ENCODE data around the gene ADAMTS14.
"Not testable (repeated sequence)": the region's sequence is repeated elsewhere in the genome, so short reads cannot be mapped to it uniquely, and the experiment has no call there.

Gene ADAMTS14, protein sequence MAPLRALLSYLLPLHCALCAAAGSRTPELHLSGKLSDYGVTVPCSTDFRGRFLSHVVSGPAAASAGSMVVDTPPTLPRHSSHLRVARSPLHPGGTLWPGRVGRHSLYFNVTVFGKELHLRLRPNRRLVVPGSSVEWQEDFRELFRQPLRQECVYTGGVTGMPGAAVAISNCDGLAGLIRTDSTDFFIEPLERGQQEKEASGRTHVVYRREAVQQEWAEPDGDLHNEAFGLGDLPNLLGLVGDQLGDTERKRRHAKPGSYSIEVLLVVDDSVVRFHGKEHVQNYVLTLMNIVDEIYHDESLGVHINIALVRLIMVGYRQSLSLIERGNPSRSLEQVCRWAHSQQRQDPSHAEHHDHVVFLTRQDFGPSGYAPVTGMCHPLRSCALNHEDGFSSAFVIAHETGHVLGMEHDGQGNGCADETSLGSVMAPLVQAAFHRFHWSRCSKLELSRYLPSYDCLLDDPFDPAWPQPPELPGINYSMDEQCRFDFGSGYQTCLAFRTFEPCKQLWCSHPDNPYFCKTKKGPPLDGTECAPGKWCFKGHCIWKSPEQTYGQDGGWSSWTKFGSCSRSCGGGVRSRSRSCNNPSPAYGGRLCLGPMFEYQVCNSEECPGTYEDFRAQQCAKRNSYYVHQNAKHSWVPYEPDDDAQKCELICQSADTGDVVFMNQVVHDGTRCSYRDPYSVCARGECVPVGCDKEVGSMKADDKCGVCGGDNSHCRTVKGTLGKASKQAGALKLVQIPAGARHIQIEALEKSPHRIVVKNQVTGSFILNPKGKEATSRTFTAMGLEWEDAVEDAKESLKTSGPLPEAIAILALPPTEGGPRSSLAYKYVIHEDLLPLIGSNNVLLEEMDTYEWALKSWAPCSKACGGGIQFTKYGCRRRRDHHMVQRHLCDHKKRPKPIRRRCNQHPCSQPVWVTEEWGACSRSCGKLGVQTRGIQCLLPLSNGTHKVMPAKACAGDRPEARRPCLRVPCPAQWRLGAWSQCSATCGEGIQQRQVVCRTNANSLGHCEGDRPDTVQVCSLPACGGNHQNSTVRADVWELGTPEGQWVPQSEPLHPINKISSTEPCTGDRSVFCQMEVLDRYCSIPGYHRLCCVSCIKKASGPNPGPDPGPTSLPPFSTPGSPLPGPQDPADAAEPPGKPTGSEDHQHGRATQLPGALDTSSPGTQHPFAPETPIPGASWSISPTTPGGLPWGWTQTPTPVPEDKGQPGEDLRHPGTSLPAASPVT

DNA sequence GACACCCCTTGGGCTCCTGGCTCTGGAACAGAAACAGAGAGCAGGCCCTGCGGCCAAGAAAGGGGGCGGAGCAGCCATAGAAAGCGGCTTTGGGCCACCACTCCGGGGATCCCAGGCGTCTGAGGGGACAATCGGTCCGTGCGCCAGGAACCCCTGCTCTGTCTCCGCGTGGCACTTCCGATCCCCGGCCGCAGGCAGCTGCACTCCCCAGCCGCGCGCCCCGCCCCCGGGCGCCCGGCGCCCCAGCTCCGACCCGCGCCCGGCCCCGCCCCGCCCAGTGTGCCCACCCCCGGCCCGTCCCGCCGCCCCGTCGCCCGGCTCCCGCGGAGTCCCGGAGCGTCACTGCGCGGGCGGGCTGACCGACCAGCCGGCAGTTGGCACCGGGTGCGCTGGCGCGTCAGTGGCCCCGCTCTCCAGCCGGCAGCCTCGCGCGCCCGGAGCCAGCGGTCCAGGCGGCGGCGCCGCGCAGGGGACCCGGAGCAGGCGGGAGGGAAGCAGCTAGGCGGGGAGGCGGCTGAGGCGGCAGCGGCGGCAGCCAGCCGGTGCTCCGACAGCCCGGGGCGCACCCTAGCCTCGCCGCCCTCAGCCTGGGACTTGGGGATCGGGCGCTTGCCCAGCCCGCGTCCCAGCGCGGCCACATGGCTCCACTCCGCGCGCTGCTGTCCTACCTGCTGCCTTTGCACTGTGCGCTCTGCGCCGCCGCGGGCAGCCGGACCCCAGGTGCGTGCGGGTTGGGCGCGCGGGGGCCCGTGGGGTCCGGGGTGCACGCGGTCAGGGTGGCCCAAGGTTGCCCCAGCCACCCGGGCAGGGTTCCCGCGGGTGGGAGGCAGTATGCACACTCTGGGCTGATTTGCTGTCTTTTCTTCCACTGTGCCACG lies at the start of gene ADAMTS14:
TSS of gene ADAMTS14 (plus strand) at position 342 of the 878 bp plus-strand sequence. CDS start at position 639, 297 bp downstream.
- Histone ChIP-seq H3K4me3 (no peak within 1 kb of the TSS), H3K36me3 (replicated peaks) (no peaks in the 10 kb centered on the region), H3K9me3 (no peaks in the 10 kb centered on the region), H3K4me1 (no peaks in the 10 kb centered on the region), H3K27me3 (ENCODE audit: low read depth) (peaks cover 22% of the 10 kb centered on the region)
- peak in 1 of 2 experiments; percentile 17 for DNase-seq (ENCODE audit: low spot score in 2 of 2)
- in situ Hi-C loops (cut with MboI; ENCODE audit: low sequenced_read_pairs) = no loop called here

DNA sequence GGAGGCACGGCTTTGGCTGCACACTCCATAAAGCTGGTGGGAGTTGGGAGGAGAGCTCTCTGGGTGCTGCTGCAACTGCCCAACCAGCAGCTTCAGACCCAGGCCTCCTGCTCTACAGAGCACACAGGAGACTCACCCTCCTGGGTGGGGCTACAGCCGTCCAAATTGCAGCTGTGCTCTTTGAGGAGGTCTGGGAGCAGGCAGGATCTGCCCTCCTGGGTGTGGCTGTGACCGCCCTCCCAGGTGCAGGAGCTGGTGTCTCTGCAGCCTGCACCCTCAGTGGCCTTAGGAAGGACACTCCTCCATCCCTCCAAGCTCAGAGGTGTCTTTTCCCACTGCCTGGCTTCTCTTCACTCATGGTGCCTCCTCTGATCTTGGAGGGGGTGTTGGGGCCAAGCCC lies 49.8 kb upstream of the ADAMTS14 start:
- Histone ChIP-seq H3K36me3 (replicated peaks) (no peaks in the 10 kb centered on the region), H3K4me3 (no peak overlapping the region), H3K27me3 (ENCODE audit: low read depth) (no peaks in the 10 kb centered on the region), H3K4me1 (no peaks in the 10 kb centered on the region; the same call in 1 of the 2 replicates), H3K9me3 (peaks cover 3% of the 10 kb centered on the region; the same call in 1 of the 2 replicates)
- in situ Hi-C loops (cut with MboI; ENCODE audit: low sequenced_read_pairs) = no loop called here
- no peak for DNase-seq (ENCODE audit: low spot score in 2 of 2)

GRCh38 chr10:70622981-70623844 lies 49.1 kb upstream of the ADAMTS14 start:
- in situ Hi-C loops (cut with MboI; ENCODE audit: low sequenced_read_pairs) = no loop called here
- Histone ChIP-seq H3K9me3 (peaks cover 3% of the 10 kb centered on the region; the same call in 1 of the 2 replicates), H3K27me3 (ENCODE audit: low read depth) (no peaks in the 10 kb centered on the region), H3K4me1 (no peaks in the 10 kb centered on the region; the same call in 1 of the 2 replicates), H3K4me3 (no peak overlapping the region), H3K36me3 (replicated peaks) (no peaks in the 10 kb centered on the region)
- DNase-seq (ENCODE audit: low spot score in 2 of 2) = peak in 1 of 2 experiments; percentile 53

DNA sequence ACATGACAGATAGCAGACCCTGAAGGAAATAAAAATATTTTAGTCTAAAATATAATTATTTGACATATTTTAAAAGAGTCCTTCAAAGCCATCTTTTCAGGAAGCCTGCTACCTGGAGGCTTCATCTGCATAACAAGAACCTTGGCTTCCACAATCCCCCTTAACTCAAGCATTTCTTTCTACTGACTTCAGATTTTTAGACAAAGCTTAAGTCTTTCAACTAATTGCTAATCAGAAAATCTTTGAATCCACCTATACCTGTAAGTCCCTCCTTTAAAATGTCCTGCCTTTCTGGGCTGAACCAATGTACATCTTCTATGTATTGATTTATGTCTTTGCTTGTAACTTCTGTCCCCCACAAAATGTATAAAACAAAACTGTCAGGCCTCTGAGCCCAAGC lies 46.2 kb upstream of the ADAMTS14 start:
- no peaks in the 10 kb centered on the region for H3K27me3 ChIP-seq (ENCODE audit: low read depth)
- no peak overlapping the region for H3K4me3 ChIP-seq
- in situ Hi-C loops (cut with MboI; ENCODE audit: low sequenced_read_pairs) = no loop called here
- no peaks in the 10 kb centered on the region; the same call in 1 of the 2 replicates for H3K4me1 ChIP-seq
- H3K9me3 ChIP-seq = no peaks in the 10 kb centered on the region
- no peaks in the 10 kb centered on the region for H3K36me3 ChIP-seq (replicated peaks)
- no peak for DNase-seq (ENCODE audit: low spot score in 2 of 2)

GRCh38 chr10:70629338-70629737 lies 43.0 kb upstream of the ADAMTS14 start:
- Histone ChIP-seq H3K27me3 (ENCODE audit: low read depth) (peaks cover 5% of the 10 kb centered on the region; the same call in 1 of the 2 replicates), H3K4me3 (no peak overlapping the region), H3K4me1 (no peaks in the 10 kb centered on the region; the same call in 1 of the 2 replicates), H3K9me3 (no peaks in the 10 kb centered on the region), H3K36me3 (replicated peaks) (no peaks in the 10 kb centered on the region)
- DNase-seq (ENCODE audit: low spot score in 2 of 2) = no peak
- in situ Hi-C loops (cut with MboI; ENCODE audit: low sequenced_read_pairs) = no loop called here

- H3K4me1 ChIP-seq; H3K9me3 ChIP-seq; in situ Hi-C loops (cut with MboI; ENCODE audit: low sequenced_read_pairs); H3K4me3 ChIP-seq; H3K36me3 ChIP-seq (replicated peaks); H3K27me3 ChIP-seq (ENCODE audit: low read depth); DNase-seq (ENCODE audit: low spot score in 2 of 2): not testable (repeated sequence)
Observed at GRCh38 chr10:70631735-70632134, 40.6 kb upstream of the ADAMTS14 start.

DNA sequence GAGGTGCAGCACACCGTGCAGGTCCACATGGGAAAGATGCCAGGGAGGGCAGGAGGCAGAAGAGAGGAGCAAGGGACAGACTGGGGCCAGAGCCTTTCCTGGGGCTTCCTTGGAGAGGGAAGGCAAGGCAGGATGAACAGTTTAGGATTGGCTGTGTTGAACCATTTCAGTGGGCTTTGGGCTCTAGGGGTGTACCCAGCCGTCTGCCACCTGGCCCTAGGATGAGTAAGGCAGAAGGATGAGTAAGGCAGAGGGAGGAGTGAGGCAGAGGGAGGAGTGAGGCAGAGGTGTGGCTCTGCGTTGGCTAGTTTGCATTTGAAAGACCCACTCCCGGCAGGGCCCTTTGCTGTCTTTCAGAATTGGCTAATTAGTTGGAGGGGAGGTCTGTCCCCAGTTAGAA lies 38.3 kb upstream of the ADAMTS14 start:
- in situ Hi-C loops (cut with MboI; ENCODE audit: low sequenced_read_pairs) = no loop called here
- no peaks in the 10 kb centered on the region for H3K4me1 ChIP-seq
- no peak for DNase-seq (ENCODE audit: low spot score in 2 of 2)
- no peaks in the 10 kb centered on the region for H3K36me3 ChIP-seq (replicated peaks)
- H3K27me3 ChIP-seq (ENCODE audit: low read depth) = peaks cover 5% of the 10 kb centered on the region; the same call in 1 of the 2 replicates
- no peak overlapping the region for H3K4me3 ChIP-seq
- no peaks in the 10 kb centered on the region for H3K9me3 ChIP-seq

- H3K9me3 ChIP-seq; in situ Hi-C loops (cut with MboI; ENCODE audit: low sequenced_read_pairs); H3K4me1 ChIP-seq; H3K27me3 ChIP-seq (ENCODE audit: low read depth); H3K4me3 ChIP-seq; H3K36me3 ChIP-seq (replicated peaks); DNase-seq (ENCODE audit: low spot score in 2 of 2): not testable (repeated sequence)
Observed at GRCh38 chr10:70634515-70634914, 37.8 kb upstream of the ADAMTS14 start.

DNA sequence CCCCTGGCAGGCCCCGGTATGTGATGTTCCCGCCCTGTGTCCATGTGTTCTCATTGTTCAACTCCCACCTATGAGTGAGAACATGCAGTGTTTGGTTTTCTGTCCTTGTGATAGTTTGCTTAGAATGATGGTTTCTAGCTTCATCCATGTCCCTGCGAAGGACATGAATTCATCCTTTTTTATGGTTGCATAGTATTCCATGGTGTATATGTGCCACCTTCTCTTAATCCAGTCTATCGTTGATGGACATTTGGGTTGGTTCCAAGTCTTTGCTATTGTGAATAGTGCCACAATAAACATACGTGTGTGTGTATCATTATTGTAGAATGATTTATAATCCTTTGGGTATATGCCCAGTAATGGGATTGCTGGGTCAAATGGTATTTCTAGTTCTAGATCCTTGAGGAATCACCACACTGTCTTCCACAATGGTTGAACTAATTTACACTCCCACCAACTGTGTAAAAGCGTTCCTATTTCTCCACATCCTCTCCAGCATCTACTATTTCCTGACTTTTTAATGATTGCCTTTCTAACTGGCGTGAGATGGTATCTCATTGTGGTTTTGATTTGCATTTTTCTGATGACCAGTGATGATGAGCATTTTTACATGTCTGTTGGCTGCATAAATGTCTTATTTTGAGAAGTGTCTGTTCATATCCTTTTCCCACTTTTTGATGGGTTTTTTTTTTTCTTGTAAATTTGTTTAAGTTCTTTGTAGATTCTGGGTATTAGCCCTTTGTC lies 32.5 kb upstream of the ADAMTS14 start:
- H3K9me3 ChIP-seq; H3K36me3 ChIP-seq (replicated peaks); H3K27me3 ChIP-seq (ENCODE audit: low read depth); DNase-seq (ENCODE audit: low spot score in 2 of 2); in situ Hi-C loops (cut with MboI; ENCODE audit: low sequenced_read_pairs); H3K4me1 ChIP-seq; H3K4me3 ChIP-seq: not testable (repeated sequence)

DNA sequence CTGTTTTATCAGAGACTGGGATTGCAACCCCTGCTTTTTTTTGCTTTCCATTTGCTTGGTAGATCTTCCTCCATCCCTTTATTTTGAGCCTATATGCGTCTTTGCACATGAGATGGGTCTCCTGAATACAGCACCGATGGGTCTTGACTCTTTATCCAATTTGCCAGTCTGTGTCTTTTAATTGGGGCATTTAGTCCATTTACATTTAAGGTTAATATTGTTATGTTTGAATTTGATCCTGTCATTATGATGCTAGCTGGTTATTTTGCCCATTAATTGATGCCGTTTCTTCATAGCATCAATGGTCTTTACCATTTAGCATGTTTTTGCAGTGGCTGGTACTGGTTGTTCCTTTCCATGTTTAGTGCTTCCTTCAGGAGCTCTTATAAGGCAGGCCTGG lies 29.0 kb upstream of the ADAMTS14 start:
- H3K36me3 ChIP-seq (replicated peaks); in situ Hi-C loops (cut with MboI; ENCODE audit: low sequenced_read_pairs); H3K4me1 ChIP-seq; H3K27me3 ChIP-seq (ENCODE audit: low read depth); DNase-seq (ENCODE audit: low spot score in 2 of 2); H3K9me3 ChIP-seq; H3K4me3 ChIP-seq: not testable (repeated sequence)

GRCh38 chr10:70644959-70645358 lies 27.3 kb upstream of the ADAMTS14 start:
- H3K9me3 ChIP-seq; H3K4me1 ChIP-seq; in situ Hi-C loops (cut with MboI; ENCODE audit: low sequenced_read_pairs); DNase-seq (ENCODE audit: low spot score in 2 of 2); H3K36me3 ChIP-seq (replicated peaks); H3K4me3 ChIP-seq; H3K27me3 ChIP-seq (ENCODE audit: low read depth): not testable (repeated sequence)
